HG03565 (cell line): ENCODE measurements around the gene ACSBG1.
"Not testable (repeated sequence)": the region's sequence is repeated elsewhere in the genome, so short reads cannot be mapped to it uniquely, and the experiment has no call there.

Experiments used
- ATAC-seq: cut with Tn5 transposase; IDR thresholded peaks from one replicate; pipeline ENCODE4 v1.9.1; 2021; ENCODE audit warnings: mild to moderate bottlenecking, moderate library complexity; ENCODE audit not compliant: unreplicated experiment

The ACSBG1 gene

GRCh38 chr15:78255421-78256043 is 21.2 kb upstream of the ACSBG1 start:
- no peak for ATAC-seq

GRCh38 chr15:78251136-78251535 is 16.8 kb upstream of the ACSBG1 start:
- ATAC-seq, result no peak

- no peak for ATAC-seq
Observed at GRCh38 chr15:78249131-78249530, 14.8 kb upstream of the ACSBG1 start.

GRCh38 chr15:78247911-78248310 is 13.5 kb upstream of the ACSBG1 start:
- no peak for ATAC-seq

GRCh38 chr15:78245976-78246620 is 11.7 kb upstream of the ACSBG1 start:
- ATAC-seq, result not testable (repeated sequence)

- not testable (repeated sequence) for ATAC-seq
Observed at GRCh38 chr15:78245392-78245791, 11.0 kb upstream of the ACSBG1 start.

GRCh38 chr15:78244893-78245292 is 10.5 kb upstream of the ACSBG1 start:
- ATAC-seq, result no peak

- no peak for ATAC-seq
Observed at GRCh38 chr15:78244101-78244500, 9.7 kb upstream of the ACSBG1 start.

- no peak for ATAC-seq
Observed at GRCh38 chr15:78243491-78243941, 9.2 kb upstream of the ACSBG1 start.

- no peak for ATAC-seq
Observed at GRCh38 chr15:78243058-78243457, 8.7 kb upstream of the ACSBG1 start.

GRCh38 chr15:78242128-78242527 is 7.8 kb upstream of the ACSBG1 start:
- no peak for ATAC-seq

- no peak for ATAC-seq
Observed at GRCh38 chr15:78241017-78241416, 6.7 kb upstream of the ACSBG1 start.

GRCh38 chr15:78239811-78240210 is 5.4 kb upstream of the ACSBG1 start:
- ATAC-seq, result no peak

- ATAC-seq, result no peak
Observed at GRCh38 chr15:78237146-78237545, 2.8 kb upstream of the ACSBG1 start.

- ATAC-seq, result no peak
Observed at GRCh38 chr15:78236491-78236890, 2.1 kb upstream of the ACSBG1 start.

- no peak for ATAC-seq
Observed at GRCh38 chr15:78233496-78233895, 869 bp downstream of the ACSBG1 start.

GRCh38 chr15:78232951-78233350 is 1.4 kb downstream of the ACSBG1 start:
- ATAC-seq, result no peak

- ATAC-seq, result no peak
Observed at GRCh38 chr15:78229431-78230406, 4.6 kb downstream of the ACSBG1 start.

GRCh38 chr15:78228356-78228996 is 5.9 kb downstream of the ACSBG1 start:
- ATAC-seq, result no peak

- no peak for ATAC-seq
Observed at GRCh38 chr15:78225783-78226541, 8.4 kb downstream of the ACSBG1 start.
